Measurements from ENCODE around the gene PEMT. TPM values are rescaled to one million over a fixed set of nuclear protein-coding genes. Genes with fewer than 3 reads are reported as not detected.
A peak's percentile ranks its signal among the peaks of the same experiment; 100 is the strongest.

The PEMT gene
- total RNA-seq, 1 donor from 2014 or later, result 23.5 TPM

- DNase-seq (ENCODE audit: low read depth in 2 of 2), result no peak
These were observed 13.7 kb upstream of the PEMT start for GRCh38 chr17:17605083-17605728.

- DNase-seq (ENCODE audit: low read depth in 2 of 2), result no peak
These were observed 12.4 kb upstream of the PEMT start for GRCh38 chr17:17603895-17604225.

GRCh38 chr17:17603178-17603894, 11.8 kb upstream of the PEMT start:
- DNase-seq (ENCODE audit: low read depth in 2 of 2), result no peak

- DNase-seq (ENCODE audit: low read depth in 2 of 2), result no peak
These were observed 8.5 kb upstream of the PEMT start for GRCh38 chr17:17599965-17600364.

GRCh38 chr17:17598003-17598402, 6.5 kb upstream of the PEMT start:
- no peak for DNase-seq (ENCODE audit: low read depth in 2 of 2)

GRCh38 chr17:17595755-17596154, 4.2 kb upstream of the PEMT start:
- DNase-seq (ENCODE audit: low read depth in 2 of 2), result no peak

GRCh38 chr17:17593222-17593620, 1.7 kb upstream of the PEMT start:
- no peak for DNase-seq (ENCODE audit: low read depth in 2 of 2)

- DNase-seq (ENCODE audit: low read depth in 2 of 2), result no peak
These were observed 589 bp downstream of the PEMT start for GRCh38 chr17:17590883-17591354.

- no peak for DNase-seq (ENCODE audit: low read depth in 2 of 2)
These were observed 1.3 kb downstream of the PEMT start for GRCh38 chr17:17590141-17590751.

- DNase-seq (ENCODE audit: low read depth in 2 of 2), result no peak
These were observed 3.7 kb downstream of the PEMT start for GRCh38 chr17:17587614-17588337.

GRCh38 chr17:17582372-17582771, 9.1 kb downstream of the PEMT start:
- DNase-seq (ENCODE audit: low read depth in 2 of 2), result no peak

- DNase-seq (ENCODE audit: low read depth in 2 of 2), result no peak
These were observed 10.0 kb downstream of the PEMT start for GRCh38 chr17:17581509-17581908.

GRCh38 chr17:17580662-17581470, 10.6 kb downstream of the PEMT start:
- DNase-seq (ENCODE audit: low read depth in 2 of 2), result peak; percentile 24 to 40

- no peak for DNase-seq (ENCODE audit: low read depth in 2 of 2)
These were observed 11.8 kb downstream of the PEMT start for GRCh38 chr17:17579691-17580090.

GRCh38 chr17:17577373-17577772, 14.1 kb downstream of the PEMT start:
- no peak for DNase-seq (ENCODE audit: low read depth in 2 of 2)

- no peak for DNase-seq (ENCODE audit: low read depth in 2 of 2)
These were observed 14.7 kb downstream of the PEMT start for GRCh38 chr17:17576772-17577234.

- DNase-seq (ENCODE audit: low read depth in 2 of 2), result no peak
These were observed 15.9 kb downstream of the PEMT start for GRCh38 chr17:17575360-17576251.

- DNase-seq (ENCODE audit: low read depth in 2 of 2), result no peak
These were observed 17.6 kb downstream of the PEMT start for GRCh38 chr17:17573912-17574311.

- no peak for DNase-seq (ENCODE audit: low read depth in 2 of 2)
These were observed 19.3 kb downstream of the PEMT start for GRCh38 chr17:17572010-17572785.

Measured in dermis microvascular lymphatic vessel endothelial cell (primary cell).